H9 (cell line): Measurements from ENCODE around the gene ANXA4. TPM values are rescaled to one million over a fixed set of nuclear protein-coding genes. Genes with fewer than 3 reads are reported as not detected.
A peak's percentile ranks its signal among the peaks of the same experiment; 100 is the strongest.

Experiments used
- DNase-seq: peaks from one replicate; pipeline ENCODE4 v3.0.0-alpha.2; 2017
- H2AFZ ChIP-seq: one replicate; pipeline ENCODE4 v1.6.1; 2013; ENCODE audit warnings: mild to moderate bottlenecking, low read length, control low read depth, moderate library complexity
- H2AK5ac ChIP-seq: 2 replicates; pipeline ENCODE4 v1.6.1; 2013; ENCODE audit warnings: low read length, control low read depth, mixed read lengths; ENCODE audit not compliant: insufficient read length
- H2BK120ac ChIP-seq: one replicate; pipeline ENCODE4 v1.6.1; 2013; ENCODE audit warnings: low read depth, mild to moderate bottlenecking, low read length, control low read depth, inconsistent platforms; ENCODE audit not compliant: poor library complexity, severe bottlenecking
- H2BK12ac ChIP-seq: 2 replicates; pipeline ENCODE4 v1.6.1; 2013; ENCODE audit warnings: low read length, control low read depth, mixed read lengths, low read depth; ENCODE audit not compliant: insufficient read length
- H2BK15ac ChIP-seq: 2 replicates; pipeline ENCODE4 v1.6.1; 2013; ENCODE audit warnings: low read depth, low read length, control low read depth
- H2BK20ac ChIP-seq: one replicate; pipeline ENCODE4 v1.6.1; 2013; ENCODE audit warnings: low read depth, mild to moderate bottlenecking, low read length, control low read depth, inconsistent platforms; ENCODE audit not compliant: poor library complexity, severe bottlenecking
- H2BK5ac ChIP-seq: 2 replicates; pipeline ENCODE4 v1.6.1; 2013; ENCODE audit warnings: low read length, control low read depth, mixed read lengths; ENCODE audit not compliant: insufficient read length
- H3K14ac ChIP-seq: 2 replicates; pipeline ENCODE4 v1.6.1; 2013; ENCODE audit warnings: low read length, control low read depth; ENCODE audit not compliant: insufficient read depth
- H3K18ac ChIP-seq: 2 replicates; pipeline ENCODE4 v1.6.1; 2013; ENCODE audit warnings: low read depth, mild to moderate bottlenecking, mixed read lengths, low read length, control low read depth; ENCODE audit not compliant: insufficient read length
- H3K23ac ChIP-seq: 2 replicates; pipeline ENCODE4 v1.6.1; 2013; ENCODE audit warnings: low read length, control low read depth, mixed read lengths, low read depth; ENCODE audit not compliant: insufficient read length
- H3K23me2 ChIP-seq: 2 replicates; pipeline ENCODE4 v1.6.1; 2013; ENCODE audit warnings: low read depth, mild to moderate bottlenecking, mixed read lengths, low read length, control low read depth; ENCODE audit not compliant: insufficient read length, poor library complexity, severe bottlenecking
- H3K27ac ChIP-seq: 2 replicates; pipeline ENCODE4 v1.5.1; 2013; ENCODE audit warnings: low read length, control low read depth, mixed read lengths, low read depth; ENCODE audit not compliant: insufficient read length
- H3K27me3 ChIP-seq: 2 replicates; pipeline ENCODE4 v1.6.1; 2013; ENCODE audit warnings: low read length, control low read depth, inconsistent platforms; ENCODE audit not compliant: insufficient read depth
- H3K4ac ChIP-seq: 2 replicates; pipeline ENCODE4 v1.6.1; 2013; ENCODE audit warnings: low read depth, mild to moderate bottlenecking, control low read depth, inconsistent platforms, low read length, moderate library complexity
- H3K4me1 ChIP-seq: 2 replicates; pipeline ENCODE4 v1.6.1; 2013; ENCODE audit warnings: low read length, control low read depth, inconsistent platforms; ENCODE audit not compliant: insufficient read depth
- H3K4me2 ChIP-seq: 2 replicates; pipeline ENCODE4 v1.6.1; 2013; ENCODE audit warnings: low read length, control low read depth, mixed read lengths; ENCODE audit not compliant: insufficient read length, insufficient read depth
- H3K56ac ChIP-seq: 2 replicates; pipeline ENCODE4 v1.6.1; 2013; ENCODE audit warnings: low read depth, mild to moderate bottlenecking, mixed read lengths, low read length, control low read depth; ENCODE audit not compliant: insufficient read length
- H3K79me1 ChIP-seq: 2 replicates; pipeline ENCODE4 v1.6.1; 2013; ENCODE audit warnings: low read depth, mild to moderate bottlenecking, moderate library complexity, low read length, control low read depth, inconsistent platforms; ENCODE audit not compliant: insufficient read depth, poor library complexity, severe bottlenecking
- H3K79me2 ChIP-seq: 2 replicates; pipeline ENCODE4 v1.6.1; 2013; ENCODE audit warnings: low read length, control low read depth, inconsistent platforms; ENCODE audit not compliant: insufficient read depth
- H3K9ac ChIP-seq: 2 replicates; pipeline ENCODE4 v1.6.1; 2013; ENCODE audit warnings: low read length, control low read depth, mixed read lengths; ENCODE audit not compliant: insufficient read length; ENCODE audit errors: extremely low read depth
- H3K9me3 ChIP-seq: one replicate; pipeline ENCODE4 v1.6.1; 2013; ENCODE audit warnings: low read depth, low read length, inconsistent platforms; ENCODE audit not compliant: control insufficient read depth
- H3T11ph ChIP-seq: one replicate; pipeline ENCODE4 v1.6.1; 2013; ENCODE audit warnings: mild to moderate bottlenecking, low read length, control low read depth, inconsistent platforms
- H4K20me1 ChIP-seq: one replicate; pipeline ENCODE4 v1.6.1; 2013; ENCODE audit not compliant: control insufficient read depth, insufficient read length, insufficient read depth
- H4K5ac ChIP-seq: 2 replicates; pipeline ENCODE4 v1.6.1; 2013; ENCODE audit warnings: low read depth, mild to moderate bottlenecking, mixed read lengths, low read length, control low read depth; ENCODE audit not compliant: insufficient read length
- H4K8ac ChIP-seq: replicated peaks from 2 replicates; pipeline ENCODE4 v1.6.1; 2013; ENCODE audit warnings: low read length, control low read depth, mixed read lengths, low read depth; ENCODE audit not compliant: insufficient read length
- H4K91ac ChIP-seq: 2 replicates; pipeline ENCODE4 v1.6.1; 2013; ENCODE audit warnings: low read depth, mild to moderate bottlenecking, moderate library complexity, mixed read lengths, low read length, control low read depth; ENCODE audit not compliant: insufficient read length
- H3K27ac Mint-ChIP-seq, 3 experiments: 2 replicates in 2 of 3; 3 replicates in 1 of 3; pipeline ENCODE4 v1.8.0; 2020 to 2021; ENCODE audit warnings: mixed read lengths in 3 of 3, mild to moderate bottlenecking in 1 of 3, moderate library complexity in 1 of 3
- H3K27me3 Mint-ChIP-seq: 2 replicates; pipeline ENCODE4 v1.8.0; 2021; ENCODE audit warnings: low read depth, mild to moderate bottlenecking, moderate library complexity, mixed read lengths
- H3K36me3 Mint-ChIP-seq, 3 experiments: 2 replicates in 2 of 3; 3 replicates in 1 of 3; pipeline ENCODE4 v1.8.0; 2020 to 2021; ENCODE audit warnings: low read depth in 3 of 3, mixed read lengths in 3 of 3; ENCODE audit not compliant: insufficient read depth in 1 of 3
- H3K4me1 Mint-ChIP-seq, 2 experiments: 2 replicates each; pipeline ENCODE4 v1.8.0; 2020; ENCODE audit warnings: mixed read lengths in 2 of 2
- H3K4me3 Mint-ChIP-seq, 2 experiments: 2 replicates in 1 of 2; 3 replicates in 1 of 2; pipeline ENCODE4 v1.8.0; 2020 to 2021; ENCODE audit warnings: mild to moderate bottlenecking in 2 of 2, mixed read lengths in 2 of 2, moderate library complexity in 1 of 2
- H3K9me3 Mint-ChIP-seq, 2 experiments: 2 replicates in 1 of 2; 3 replicates in 1 of 2; pipeline ENCODE4 v1.8.0; 2020; ENCODE audit warnings: mild to moderate bottlenecking in 2 of 2, mixed read lengths in 2 of 2, moderate library complexity in 1 of 2
- CTCF ChIP-seq: fragments of 200-600 bp; sonication (generic); conservative IDR thresholded peaks from 3 replicates; pipeline ENCODE4 v1.8.0; 2021; ENCODE audit warnings: antibody characterized with exemption, mild to moderate bottlenecking
- WGBS: extraction: QIAGEN DNeasy Blood & Tissue Kit; methylation state at CpG from one replicate; pipeline ENCODE4 v1.1.7; 2013; ENCODE audit warnings: missing lambda C conversion rate, low lambda C conversion rate, mixed read lengths; ENCODE audit not compliant: insufficient read length; ENCODE audit errors: extremely low coverage; 5-methylcytosine and 5-hydroxymethylcytosine counted together
- total RNA-seq: library from RNA; stranded (reverse); gene quantifications from 2 replicates; pipeline ENCODE4 v1.2.1, GENCODE V29; 2021

ANXA4 gene
- total RNA-seq, 1 experiment from 2014 or later: 14.4 TPM

DNA sequence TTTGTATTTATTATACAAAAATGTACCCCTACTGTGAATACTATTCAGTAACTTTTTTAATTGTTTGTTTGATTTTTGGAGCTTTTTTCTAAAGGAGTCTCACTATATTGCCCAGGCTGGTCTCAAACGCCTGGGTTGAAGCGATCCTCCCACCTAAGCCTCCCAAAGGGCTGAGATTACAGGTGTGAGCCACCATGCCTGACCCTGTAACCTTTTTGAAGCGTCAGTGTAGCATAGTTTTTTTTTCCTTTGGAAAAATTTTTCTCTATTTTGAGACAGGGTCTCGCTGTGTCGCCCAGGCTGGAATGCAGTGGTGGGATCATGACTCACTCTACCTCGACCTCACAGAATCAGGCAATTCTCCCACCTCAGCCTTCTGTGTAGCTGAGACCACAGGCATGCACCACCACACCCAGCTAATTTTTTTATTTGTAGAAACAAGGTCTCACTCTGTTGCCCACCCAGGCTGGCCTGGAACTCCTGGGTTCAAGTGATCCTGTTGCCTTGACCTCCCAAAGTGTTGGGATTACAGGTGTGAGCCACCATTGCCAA is 89.5 kb downstream of the ANXA4 start:
- Histone ChIP-seq H3K23ac (no peak overlapping the region), H3K79me1 (peaks cover 7% of the 10 kb centered on the region), H2AK5ac (no peak overlapping the region), H3K4me1 (no peaks in the 10 kb centered on the region), H3K9me3 (no peaks in the 10 kb centered on the region), H3K18ac (no peak overlapping the region), H2BK20ac (no peak overlapping the region), H2AFZ (no peak overlapping the region), H3K9ac (no peak overlapping the region), H2BK15ac (no peak overlapping the region), H2BK12ac (no peak overlapping the region), H4K20me1 (no peaks in the 10 kb centered on the region), H3K79me2 (peaks cover 12% of the 10 kb centered on the region; the same call in 1 of the 2 replicates), H2BK5ac (no peak overlapping the region), H3K27ac (no peak overlapping the region), H3K56ac (no peak overlapping the region), H3K14ac (no peak overlapping the region), H3K4ac (no peak overlapping the region), H3K4me2 (no peak overlapping the region), H3K23me2 (peaks cover 7% of the 10 kb centered on the region), H2BK120ac (no peak overlapping the region), H4K5ac (no peak overlapping the region), H3K27me3 (no peaks in the 10 kb centered on the region), H4K91ac (no peak overlapping the region), H3T11ph (no peak overlapping the region), H4K8ac (no peak overlapping the region)
- no CpG with 5 or more reads among the region's 6 CpGs for WGBS
- Mint-ChIP-seq H3K4me1 (peaks cover 19 to 25% of the 10 kb centered on the region in 2 experiments), H3K27me3 (no peaks in the 10 kb centered on the region), H3K4me3 (peak overlapping the region; percentile 37 to 57), H3K36me3 (peaks cover 2 to 20% (median 12%) of the 10 kb centered on the region in 3 experiments; a peak in 4 of 7 replicates), H3K27ac (no peak overlapping the region), H3K9me3 (no peaks in the 10 kb centered on the region)
- DNase-seq: no peak
- TF ChIP-seq CTCF: no peak
